HEK293 (cell line): ENCODE results near the gene FNIP1.

ENCODE experiments used
- CTCF ChIA-PET: fragments of 350-600 bp; formaldehyde crosslinking; extraction: SDS; loops from one replicate; lab custom pipeline; 2021; ENCODE audit warnings: antibody characterized with exemption; lab: Yijun Ruan, JAX
- POLR2A ChIA-PET: fragments of 300-600 bp; formaldehyde crosslinking; extraction: SDS; loops from one replicate; lab custom pipeline; 2020; ENCODE audit warnings: antibody characterized with exemption, inconsistent platforms; lab: Yijun Ruan, JAX
- H3K27ac ChIP-seq: fragments of 200-500 bp; sonication (Bioruptor generic); 2 replicates; pipeline ENCODE4 v1.5.1; 2014; ENCODE audit warnings: low read depth, low read length, control low read depth, inconsistent platforms; ENCODE audit errors: extremely low read depth
- H3K36me3 ChIP-seq, 2 experiments: fragments of 200-500 bp in 1 of 2; sonication (Bioruptor generic) in 1 of 2; 1 replicate in 1 of 2; 2 replicates in 1 of 2; pipeline ENCODE4 v1.5.1; 2014 to 2017; ENCODE audit warnings: inconsistent platforms in 2 of 2, low read length in 2 of 2; ENCODE audit not compliant: control insufficient read depth in 2 of 2, insufficient read depth in 1 of 2
- H3K4me1 ChIP-seq: fragments of 200-500 bp; sonication (Bioruptor generic); 2 replicates; pipeline ENCODE4 v1.5.1; 2014; ENCODE audit warnings: mild to moderate bottlenecking, low read length, inconsistent platforms; ENCODE audit not compliant: control insufficient read depth, insufficient read depth
- H3K4me3 ChIP-seq: 2 replicates; pipeline ENCODE4 v1.5.1; 2011; ENCODE audit warnings: low read depth, mild to moderate bottlenecking, control low read depth, low read length, moderate library complexity
- H3K9me3 ChIP-seq: fragments of 200-500 bp; sonication (Bioruptor generic); 2 replicates; pipeline ENCODE4 v1.5.1; 2014; ENCODE audit warnings: low read depth, low read length, inconsistent platforms; ENCODE audit not compliant: control insufficient read depth, insufficient read depth
- HOXD13 ChIP-seq: sonication (generic); formaldehyde crosslinking; IDR thresholded peaks from 2 replicates; pipeline ENCODE4 v1.8.0; 2022; ENCODE audit warnings: missing genetic modification reagents, borderline replicate concordance
- MYNN ChIP-seq: fragments of 450-650 bp; formaldehyde crosslinking; IDR thresholded peaks from 2 replicates; pipeline ENCODE4 v1.5.1; 2016; ENCODE audit warnings: missing biosample characterization, missing genetic modification characterization, borderline replicate concordance
- OSR2 ChIP-seq: fragments of 450-650 bp; formaldehyde crosslinking; IDR thresholded peaks from 2 replicates; pipeline ENCODE4 v1.5.1; 2016; ENCODE audit warnings: missing biosample characterization, missing genetic modification characterization
- TCF7L2 ChIP-seq: IDR thresholded peaks from 2 replicates; pipeline ENCODE4 v1.6.1; 2011; ENCODE audit warnings: low read depth, mild to moderate bottlenecking, inconsistent platforms, low read length, moderate library complexity, borderline replicate concordance
- ZBTB1 ChIP-seq: fragments of 450-650 bp; formaldehyde crosslinking; IDR thresholded peaks from 2 replicates; pipeline ENCODE4 v1.5.1; 2016; ENCODE audit warnings: missing biosample characterization, missing genetic modification characterization
- ZNF169 ChIP-seq: fragments of 450-650 bp; formaldehyde crosslinking; IDR thresholded peaks from 2 replicates; pipeline ENCODE4 v1.5.1; 2016; ENCODE audit warnings: missing biosample characterization, missing genetic modification characterization
- ZNF280D ChIP-seq: fragments of 450-650 bp; formaldehyde crosslinking; IDR thresholded peaks from 2 replicates; pipeline ENCODE4 v1.5.1; 2016; ENCODE audit warnings: missing biosample characterization, missing genetic modification characterization
- ZNF521 ChIP-seq: fragments of 450-650 bp; formaldehyde crosslinking; IDR thresholded peaks from 2 replicates; pipeline ENCODE4 v1.5.1; 2017; ENCODE audit warnings: missing biosample characterization, mild to moderate bottlenecking, missing genetic modification characterization
- ZNF626 ChIP-seq: fragments of 450-650 bp; sonication (Bioruptor Pico); formaldehyde crosslinking; IDR thresholded peaks from 2 replicates; pipeline ENCODE4 v1.5.1; 2018; ENCODE audit warnings: missing biosample characterization, missing genetic modification characterization, inconsistent platforms
- ZNF629 ChIP-seq: fragments of 450-650 bp; formaldehyde crosslinking; IDR thresholded peaks from 2 replicates; pipeline ENCODE4 v1.5.1; 2017; ENCODE audit warnings: missing biosample characterization, missing genetic modification characterization
- ZNF658 ChIP-seq: fragments of 450-650 bp; formaldehyde crosslinking; IDR thresholded peaks from 2 replicates; pipeline ENCODE4; 2016; ENCODE audit warnings: missing biosample characterization, missing genetic modification characterization
- TF ChIP-seq, protein P1 (sequence below): fragments of 450-650 bp; formaldehyde crosslinking; IDR thresholded peaks from 2 replicates; pipeline ENCODE4 v1.5.1; 2017; ENCODE audit warnings: missing biosample characterization, missing genetic modification characterization
- TF ChIP-seq, protein P2 (sequence below): IDR thresholded peaks from 2 replicates; pipeline ENCODE4 v1.6.1; 2011; ENCODE audit warnings: mild to moderate bottlenecking, low read depth, low read length, borderline replicate concordance
- TF ChIP-seq, protein P3 (sequence below): fragments of 450-650 bp; formaldehyde crosslinking; IDR thresholded peaks from 2 replicates; pipeline ENCODE4 v1.5.1; 2017; ENCODE audit warnings: missing biosample characterization, missing genetic modification characterization
- TF ChIP-seq, protein P4 (sequence below): fragments of 450-650 bp; IDR thresholded peaks from 2 replicates; pipeline ENCODE4 v1.5.1; 2018; ENCODE audit warnings: missing biosample characterization, mild to moderate bottlenecking, missing genetic modification characterization

Gene FNIP1

GRCh38 chr5:131776450-131776849 lies 20.4 kb downstream of the FNIP1 start:
- TF ChIP-seq ZBTB1 (tag by site-specific recombination): no peak
- TF ChIP-seq, protein P1, sequence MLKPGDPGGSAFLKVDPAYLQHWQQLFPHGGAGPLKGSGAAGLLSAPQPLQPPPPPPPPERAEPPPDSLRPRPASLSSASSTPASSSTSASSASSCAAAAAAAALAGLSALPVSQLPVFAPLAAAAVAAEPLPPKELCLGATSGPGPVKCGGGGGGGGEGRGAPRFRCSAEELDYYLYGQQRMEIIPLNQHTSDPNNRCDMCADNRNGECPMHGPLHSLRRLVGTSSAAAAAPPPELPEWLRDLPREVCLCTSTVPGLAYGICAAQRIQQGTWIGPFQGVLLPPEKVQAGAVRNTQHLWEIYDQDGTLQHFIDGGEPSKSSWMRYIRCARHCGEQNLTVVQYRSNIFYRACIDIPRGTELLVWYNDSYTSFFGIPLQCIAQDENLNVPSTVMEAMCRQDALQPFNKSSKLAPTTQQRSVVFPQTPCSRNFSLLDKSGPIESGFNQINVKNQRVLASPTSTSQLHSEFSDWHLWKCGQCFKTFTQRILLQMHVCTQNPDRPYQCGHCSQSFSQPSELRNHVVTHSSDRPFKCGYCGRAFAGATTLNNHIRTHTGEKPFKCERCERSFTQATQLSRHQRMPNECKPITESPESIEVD (tag by site-specific recombination): peak; percentile 47
- TF ChIP-seq, all 188 proteins: peak for 1
- Histone ChIP-seq H3K27ac (no peak overlapping the region), H3K4me1 (peaks cover 9% of the 10 kb centered on the region; the same call in 1 of the 2 replicates), H3K9me3 (no peaks in the 10 kb centered on the region), H3K4me3 (no peak overlapping the region), H3K36me3 (no peaks in the 10 kb centered on the region)
- POLR2A ChIA-PET: no interaction called here
- CTCF ChIA-PET: no interaction called here

DNA sequence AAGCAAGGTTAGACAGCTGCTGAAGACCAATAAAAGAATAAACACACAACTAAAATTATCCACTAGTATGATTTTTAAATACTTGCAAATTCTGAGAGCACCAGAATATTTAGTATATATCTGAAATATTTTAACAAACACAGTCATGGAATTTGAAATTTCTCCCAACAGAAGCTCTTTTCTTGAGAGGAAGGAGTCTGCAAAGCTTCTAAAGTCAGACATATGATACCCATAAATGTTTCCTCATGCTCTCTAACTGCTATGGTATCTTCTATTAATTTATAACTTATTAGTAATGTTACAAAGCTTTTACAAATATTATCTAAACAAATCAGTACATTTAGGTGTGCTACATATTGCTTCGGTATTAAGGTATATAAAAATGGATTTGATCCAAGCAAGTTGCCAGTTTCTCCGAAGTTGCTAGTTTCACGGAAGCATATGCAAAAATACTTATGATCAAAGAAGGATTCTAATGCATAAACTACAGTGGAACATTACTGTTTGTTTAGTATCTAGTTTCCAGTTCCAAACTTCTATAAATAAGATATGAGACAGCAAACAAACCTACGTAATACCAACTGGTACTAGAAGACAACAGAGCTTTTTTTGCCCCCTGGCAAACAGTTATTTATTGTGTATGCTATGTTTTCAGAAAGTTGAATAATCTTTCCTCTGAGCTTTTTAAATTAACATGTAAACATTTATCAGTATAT lies 22.0 kb downstream of the FNIP1 start:
- POLR2A ChIA-PET: no interaction called here
- H3K4me3 ChIP-seq: no peak overlapping the region

GRCh38 chr5:131773805-131774204 lies 23.0 kb downstream of the FNIP1 start:
- ChIA-PET POLR2A (no interaction called here), CTCF (interaction anchor here (0.6 kb wide), 1 partner anchor 87 kb away, joined by 3 read pairs; no protein-coding TSS in a partner anchor)
- no peaks in the 10 kb centered on the region for H3K9me3 ChIP-seq
- no peak overlapping the region for H3K4me3 ChIP-seq
- H3K4me1 ChIP-seq: peaks cover 9% of the 10 kb centered on the region; the same call in 1 of the 2 replicates
- no peak overlapping the region for H3K27ac ChIP-seq
- H3K36me3 ChIP-seq: no peaks in the 10 kb centered on the region
- no peak for TF ChIP-seq ZNF521 (tag by site-specific recombination)
- TF ChIP-seq TCF7L2: no peak

More for the DNA sequence above, 22.0 kb downstream of the FNIP1 start:
- TF ChIP-seq ZNF629 (tag by site-specific recombination) (peak; percentile 47; the same call in 1 of the 2 replicates), ZNF169 (tag by site-specific recombination) (no peak), OSR2 (tag by site-specific recombination) (0 out of 2 replicates have a peak, but pooled peaks have one; percentile 39)
- TF ChIP-seq, protein P2, sequence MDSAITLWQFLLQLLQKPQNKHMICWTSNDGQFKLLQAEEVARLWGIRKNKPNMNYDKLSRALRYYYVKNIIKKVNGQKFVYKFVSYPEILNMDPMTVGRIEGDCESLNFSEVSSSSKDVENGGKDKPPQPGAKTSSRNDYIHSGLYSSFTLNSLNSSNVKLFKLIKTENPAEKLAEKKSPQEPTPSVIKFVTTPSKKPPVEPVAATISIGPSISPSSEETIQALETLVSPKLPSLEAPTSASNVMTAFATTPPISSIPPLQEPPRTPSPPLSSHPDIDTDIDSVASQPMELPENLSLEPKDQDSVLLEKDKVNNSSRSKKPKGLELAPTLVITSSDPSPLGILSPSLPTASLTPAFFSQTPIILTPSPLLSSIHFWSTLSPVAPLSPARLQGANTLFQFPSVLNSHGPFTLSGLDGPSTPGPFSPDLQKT: no peak
- TF ChIP-seq, protein P1 (tag by site-specific recombination): peak; percentile 52; the same call in 1 of the 2 replicates
- CTCF ChIA-PET: no interaction called here
- Histone ChIP-seq H3K36me3 (no peaks in the 10 kb centered on the region), H3K4me1 (peaks cover 9% of the 10 kb centered on the region; the same call in 1 of the 2 replicates), H3K27ac (no peak overlapping the region), H3K9me3 (no peaks in the 10 kb centered on the region)

GRCh38 chr5:131771692-131772091 lies 25.1 kb downstream of the FNIP1 start:
- no peak overlapping the region for H3K27ac ChIP-seq
- H3K36me3 ChIP-seq: no peaks in the 10 kb centered on the region
- H3K9me3 ChIP-seq: no peaks in the 10 kb centered on the region
- H3K4me3 ChIP-seq: no peak overlapping the region
- ChIA-PET CTCF (interaction anchor here (0.5 kb wide), 1 partner anchor 83 kb away, joined by 4 read pairs; no protein-coding TSS in a partner anchor), POLR2A (no interaction called here)
- peaks cover 5% of the 10 kb centered on the region; the same call in 1 of the 2 replicates for H3K4me1 ChIP-seq
- TF ChIP-seq HOXD13 (CRISPR knock-in tag) (no peak), ZNF626 (tag by site-specific recombination) (no peak), ZNF658 (tag by site-specific recombination) (no peak), ZNF280D (tag by site-specific recombination) (no peak), MYNN (no peak)
- TF ChIP-seq, protein P3, sequence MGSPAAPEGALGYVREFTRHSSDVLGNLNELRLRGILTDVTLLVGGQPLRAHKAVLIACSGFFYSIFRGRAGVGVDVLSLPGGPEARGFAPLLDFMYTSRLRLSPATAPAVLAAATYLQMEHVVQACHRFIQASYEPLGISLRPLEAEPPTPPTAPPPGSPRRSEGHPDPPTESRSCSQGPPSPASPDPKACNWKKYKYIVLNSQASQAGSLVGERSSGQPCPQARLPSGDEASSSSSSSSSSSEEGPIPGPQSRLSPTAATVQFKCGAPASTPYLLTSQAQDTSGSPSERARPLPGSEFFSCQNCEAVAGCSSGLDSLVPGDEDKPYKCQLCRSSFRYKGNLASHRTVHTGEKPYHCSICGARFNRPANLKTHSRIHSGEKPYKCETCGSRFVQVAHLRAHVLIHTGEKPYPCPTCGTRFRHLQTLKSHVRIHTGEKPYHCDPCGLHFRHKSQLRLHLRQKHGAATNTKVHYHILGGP (tag by site-specific recombination): no peak
- TF ChIP-seq, protein P4, sequence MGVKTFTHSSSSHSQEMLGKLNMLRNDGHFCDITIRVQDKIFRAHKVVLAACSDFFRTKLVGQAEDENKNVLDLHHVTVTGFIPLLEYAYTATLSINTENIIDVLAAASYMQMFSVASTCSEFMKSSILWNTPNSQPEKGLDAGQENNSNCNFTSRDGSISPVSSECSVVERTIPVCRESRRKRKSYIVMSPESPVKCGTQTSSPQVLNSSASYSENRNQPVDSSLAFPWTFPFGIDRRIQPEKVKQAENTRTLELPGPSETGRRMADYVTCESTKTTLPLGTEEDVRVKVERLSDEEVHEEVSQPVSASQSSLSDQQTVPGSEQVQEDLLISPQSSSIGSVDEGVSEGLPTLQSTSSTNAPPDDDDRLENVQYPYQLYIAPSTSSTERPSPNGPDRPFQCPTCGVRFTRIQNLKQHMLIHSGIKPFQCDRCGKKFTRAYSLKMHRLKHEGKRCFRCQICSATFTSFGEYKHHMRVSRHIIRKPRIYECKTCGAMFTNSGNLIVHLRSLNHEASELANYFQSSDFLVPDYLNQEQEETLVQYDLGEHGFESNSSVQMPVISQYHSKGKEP (tag by site-specific recombination): no peak
